A673 (cell line): ENCODE data around the gene CGNL1. TPM values are rescaled to one million over a fixed set of nuclear protein-coding genes. Genes with fewer than 3 reads are reported as not detected.

Experiments
- BruUV-seq: library from RNA; stranded (reverse); fragments of 400-500 nt; replicated peaks from 2 replicates; lab custom pipeline; 2021; lab: Mats Ljungman, UMichigan
- CTCF ChIA-PET: fragments of 300-600 bp; sonication (Branson Sonifier 250); formaldehyde crosslinking; loops from one replicate; lab custom pipeline; 2022; ENCODE audit warnings: antibody characterized with exemption; lab: Charles Lee
- POLR2A ChIA-PET: fragments of 300-600 bp; sonication (Branson Sonifier 250); formaldehyde crosslinking; loops from one replicate; lab custom pipeline; 2022; ENCODE audit warnings: antibody characterized with exemption; ENCODE audit not compliant: low non-redundant PET; lab: Charles Lee
- DNase-seq: peaks from one replicate; pipeline ENCODE4 v3.0.0-alpha.2; 2015; ENCODE audit warnings: low spot score
- H3K27ac ChIP-seq: fragments of 200-600 bp; sonication (generic); 2 replicates; pipeline ENCODE4 v1.5.1; 2016; ENCODE audit warnings: mixed run types, low read depth, mild to moderate bottlenecking, mixed read lengths, antibody characterized with exemption, low read length; ENCODE audit not compliant: poor library complexity, severe bottlenecking
- H3K27me3 ChIP-seq: fragments of 200-600 bp; sonication (generic); replicated peaks from 2 replicates; pipeline ENCODE4 v1.6.1; 2017; ENCODE audit warnings: mixed run types, low read depth, mild to moderate bottlenecking, mixed read lengths, antibody characterized with exemption, low read length; ENCODE audit not compliant: insufficient read depth, poor library complexity
- H3K36me3 ChIP-seq: fragments of 200-600 bp; sonication (generic); 2 replicates; pipeline ENCODE4 v1.6.1; 2016; ENCODE audit warnings: mixed run types, mild to moderate bottlenecking, mixed read lengths, antibody characterized with exemption, low read length; ENCODE audit not compliant: insufficient read depth, poor library complexity, severe bottlenecking
- H3K4me1 ChIP-seq: fragments of 200-600 bp; sonication (generic); 2 replicates; pipeline ENCODE4 v1.6.1; 2017; ENCODE audit warnings: mixed run types, mild to moderate bottlenecking, mixed read lengths, antibody characterized with exemption, low read length; ENCODE audit not compliant: insufficient read depth, poor library complexity, severe bottlenecking
- H3K4me3 ChIP-seq: fragments of 200-600 bp; sonication (generic); 2 replicates; pipeline ENCODE4 v1.5.1; 2016; ENCODE audit warnings: low read depth, mixed run types, mild to moderate bottlenecking, mixed read lengths, low read length; ENCODE audit not compliant: poor library complexity, severe bottlenecking
- H3K9me3 ChIP-seq: fragments of 200-600 bp; sonication (generic); 2 replicates; pipeline ENCODE4 v1.6.1; 2016; ENCODE audit warnings: mixed run types, low read depth, mild to moderate bottlenecking, mixed read lengths, antibody characterized with exemption, low read length; ENCODE audit not compliant: poor library complexity, severe bottlenecking
- CTCF ChIP-seq: fragments of 300-800, 200-600 bp; sonication (generic); conservative IDR thresholded peaks from 2 replicates; pipeline ENCODE4 v1.5.1; 2017; ENCODE audit warnings: low read depth, mild to moderate bottlenecking, antibody characterized with exemption, low read length, moderate library complexity, mixed read lengths
- EZH2 ChIP-seq: fragments of 200-600 bp; sonication (generic); IDR thresholded peaks from 2 replicates; pipeline ENCODE4 v1.6.1; 2017; ENCODE audit warnings: borderline replicate concordance, low read depth, mild to moderate bottlenecking, mixed read lengths, antibody characterized with exemption, low read length; ENCODE audit not compliant: poor library complexity, severe bottlenecking
- intact Hi-C: fragments of 100-400 bp; cut with micrococcal nuclease; formaldehyde crosslinking; loops from one replicate; pipeline ENCODE4 v1.10.0; 2022; ENCODE audit not compliant: unreplicated experiment
- total RNA-seq: library from RNA; stranded (reverse); gene quantifications from 2 replicates; pipeline ENCODE4 v1.2.3, GENCODE V29; 2021

CGNL1 gene
- total RNA-seq, 1 experiment from 2014 or later, result 0.58 TPM

- ChIA-PET CTCF (no interaction called here), POLR2A (no interaction called here)
- no TSS peak for BruUV-seq
- Histone ChIP-seq H3K4me3 (no peak overlapping the region), H3K27me3 (no peaks in the 10 kb centered on the region), H3K27ac (no peak overlapping the region), H3K4me1 (no peaks in the 10 kb centered on the region), H3K9me3 (no peaks in the 10 kb centered on the region), H3K36me3 (no peaks in the 10 kb centered on the region)
- no peak for DNase-seq
- no peak for TF ChIP-seq CTCF
- no peak for TF ChIP-seq EZH2
- intact Hi-C loops, result no loop called here
Measured at GRCh38 chr15:57358571-57358970, 17.7 kb upstream of the CGNL1 start.

GRCh38 chr15:57363661-57364060 lies 12.6 kb upstream of the CGNL1 start:
- POLR2A ChIA-PET, result no interaction called here
- CTCF ChIA-PET, result no interaction called here

GRCh38 chr15:57364282-57365007 lies 11.9 kb upstream of the CGNL1 start:
- Histone ChIP-seq H3K4me1 (no peaks in the 10 kb centered on the region), H3K9me3 (no peaks in the 10 kb centered on the region), H3K4me3 (no peak overlapping the region), H3K27ac (no peak overlapping the region), H3K36me3 (no peaks in the 10 kb centered on the region), H3K27me3 (no peaks in the 10 kb centered on the region)
- ChIA-PET CTCF (no interaction called here), POLR2A (no interaction called here)
- BruUV-seq, result no TSS peak
- peak; percentile 26 for DNase-seq
- intact Hi-C loops, result no loop called here
- no peak for TF ChIP-seq EZH2
- 0 out of 2 replicates have a peak, but pooled peaks have one; percentile 33 for TF ChIP-seq CTCF

More at GRCh38 chr15:57363661-57364060, 12.6 kb upstream of the CGNL1 start:
- Histone ChIP-seq H3K27ac (no peak overlapping the region), H3K36me3 (no peaks in the 10 kb centered on the region), H3K4me3 (no peak overlapping the region), H3K4me1 (no peaks in the 10 kb centered on the region), H3K27me3 (no peaks in the 10 kb centered on the region), H3K9me3 (no peaks in the 10 kb centered on the region)
- intact Hi-C loops, result no loop called here
- DNase-seq, result no peak
- BruUV-seq, result no TSS peak
- TF ChIP-seq EZH2, result no peak
- no peak for TF ChIP-seq CTCF
